GM18909 (cell line): ENCODE results near the gene GPR137.
"Not testable (repeated sequence)": the region's sequence is repeated elsewhere in the genome, so short reads cannot be mapped to it uniquely, and the experiment has no call there.

ENCODE experiments used
- ATAC-seq: cut with Tn5 transposase; IDR thresholded peaks from one replicate; pipeline ENCODE4 v1.9.1; 2021; ENCODE audit warnings: mild to moderate bottlenecking; ENCODE audit not compliant: unreplicated experiment, poor library complexity

GPR137 gene

DNA sequence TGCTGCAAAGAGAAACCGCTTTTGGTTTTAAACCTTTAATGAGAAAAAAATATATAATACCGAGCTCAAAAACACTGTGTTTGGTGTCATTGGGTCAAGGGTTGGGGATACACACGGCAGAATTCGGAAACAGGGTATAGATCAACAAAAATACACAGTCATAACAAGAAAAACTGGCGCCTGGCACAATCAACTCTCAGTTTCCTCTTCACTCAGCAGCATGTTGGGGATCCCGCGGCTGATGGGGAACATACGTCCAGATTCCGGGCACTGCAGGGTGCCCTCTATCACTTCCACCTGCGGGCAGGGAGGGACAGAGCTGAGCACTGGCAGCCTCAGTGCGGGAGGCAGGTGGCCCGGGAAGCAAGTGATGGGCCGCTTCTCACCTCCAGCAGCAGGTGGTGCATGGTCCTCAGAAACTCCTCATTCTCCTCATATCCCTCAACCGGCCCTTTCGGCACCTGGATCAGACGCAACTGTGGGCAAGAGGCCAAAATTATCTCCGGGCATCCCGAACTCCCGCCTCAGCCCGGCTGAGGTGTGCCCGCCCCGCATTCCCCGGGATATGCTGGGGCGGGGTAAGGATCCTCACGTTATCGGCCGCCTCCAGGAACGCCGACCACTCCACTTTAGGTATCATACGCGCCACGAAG lies 31.1 kb downstream of the GPR137 start:
- no peak for ATAC-seq

DNA sequence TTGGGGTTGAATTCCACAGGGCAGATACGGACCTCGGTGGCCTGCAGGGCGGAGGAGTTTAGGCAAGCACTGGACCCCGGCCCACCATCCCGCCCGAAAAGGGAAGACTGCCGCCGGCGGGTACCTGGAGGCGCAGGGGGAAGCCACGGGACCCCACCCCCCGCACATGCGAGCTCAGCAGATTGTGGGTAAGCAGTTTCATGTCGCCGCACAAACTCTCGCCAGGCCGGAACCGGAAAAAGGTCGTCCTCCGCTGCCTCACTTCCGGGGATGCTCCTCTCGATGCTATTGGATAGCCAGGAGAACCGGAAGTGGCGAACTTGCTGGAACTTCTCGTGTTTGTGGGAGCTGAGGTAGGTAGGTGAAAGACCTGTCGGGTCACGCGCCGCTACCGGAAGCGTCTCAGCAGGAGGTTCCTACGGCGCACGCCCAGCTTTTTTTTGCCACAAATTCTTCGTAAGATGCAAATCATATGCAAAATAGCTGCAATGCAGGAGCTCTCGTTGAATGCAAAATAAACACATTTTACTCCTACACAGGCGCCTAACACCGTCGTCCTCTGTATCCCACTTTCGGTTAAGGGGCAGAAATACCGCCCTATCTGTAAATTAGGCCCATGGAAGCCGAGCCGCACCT lies 31.8 kb downstream of the GPR137 start, which contains the start of gene TRMT112:
TRMT112 (minus strand) TSS at position 235 of the 636 bp plus-strand sequence; CDS start at position 202, 33 bp downstream.
- peak; percentile 66 for ATAC-seq

DNA sequence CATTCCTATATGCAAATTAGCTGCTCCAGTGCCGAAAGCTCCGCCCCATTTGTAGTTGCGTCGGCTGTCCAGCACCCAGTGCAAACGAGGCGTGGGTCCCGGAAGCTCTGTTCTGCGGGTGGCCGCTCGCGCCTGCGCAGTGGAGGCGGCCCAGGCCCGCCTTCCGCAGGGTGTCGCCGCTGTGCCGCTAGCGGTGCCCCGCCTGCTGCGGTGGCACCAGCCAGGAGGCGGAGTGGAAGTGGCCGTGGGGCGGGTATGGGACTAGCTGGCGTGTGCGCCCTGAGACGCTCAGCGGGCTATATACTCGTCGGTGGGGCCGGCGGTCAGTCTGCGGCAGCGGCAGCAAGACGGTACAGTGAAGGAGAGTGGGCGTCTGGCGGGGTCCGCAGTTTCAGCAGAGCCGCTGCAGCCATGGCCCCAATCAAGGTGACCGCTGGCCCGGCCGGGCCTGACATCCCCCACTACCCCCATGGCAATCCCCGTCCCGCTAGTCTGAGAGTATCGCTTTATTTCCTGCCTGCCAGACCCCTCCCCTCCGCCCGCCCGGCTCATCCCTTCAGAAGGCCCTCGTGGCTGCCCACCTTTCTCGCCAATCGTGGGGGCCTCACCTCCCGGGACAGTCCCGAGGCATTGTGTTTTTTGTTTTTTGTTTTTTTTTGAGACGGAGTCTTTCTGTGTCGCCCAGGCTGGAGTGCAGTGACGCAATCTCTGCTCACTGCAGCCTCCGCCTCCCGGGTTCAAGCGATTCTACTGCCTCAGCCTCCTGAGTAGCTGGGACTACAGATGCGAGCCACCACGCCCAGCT lies 32.5 kb downstream of the GPR137 start, which contains the start of gene PRDX5:
PRDX5 (plus strand) TSS at position 161 of the 805 bp plus-strand sequence; CDS start at position 256, 95 bp downstream.
- ATAC-seq = peak; percentile 82

DNA sequence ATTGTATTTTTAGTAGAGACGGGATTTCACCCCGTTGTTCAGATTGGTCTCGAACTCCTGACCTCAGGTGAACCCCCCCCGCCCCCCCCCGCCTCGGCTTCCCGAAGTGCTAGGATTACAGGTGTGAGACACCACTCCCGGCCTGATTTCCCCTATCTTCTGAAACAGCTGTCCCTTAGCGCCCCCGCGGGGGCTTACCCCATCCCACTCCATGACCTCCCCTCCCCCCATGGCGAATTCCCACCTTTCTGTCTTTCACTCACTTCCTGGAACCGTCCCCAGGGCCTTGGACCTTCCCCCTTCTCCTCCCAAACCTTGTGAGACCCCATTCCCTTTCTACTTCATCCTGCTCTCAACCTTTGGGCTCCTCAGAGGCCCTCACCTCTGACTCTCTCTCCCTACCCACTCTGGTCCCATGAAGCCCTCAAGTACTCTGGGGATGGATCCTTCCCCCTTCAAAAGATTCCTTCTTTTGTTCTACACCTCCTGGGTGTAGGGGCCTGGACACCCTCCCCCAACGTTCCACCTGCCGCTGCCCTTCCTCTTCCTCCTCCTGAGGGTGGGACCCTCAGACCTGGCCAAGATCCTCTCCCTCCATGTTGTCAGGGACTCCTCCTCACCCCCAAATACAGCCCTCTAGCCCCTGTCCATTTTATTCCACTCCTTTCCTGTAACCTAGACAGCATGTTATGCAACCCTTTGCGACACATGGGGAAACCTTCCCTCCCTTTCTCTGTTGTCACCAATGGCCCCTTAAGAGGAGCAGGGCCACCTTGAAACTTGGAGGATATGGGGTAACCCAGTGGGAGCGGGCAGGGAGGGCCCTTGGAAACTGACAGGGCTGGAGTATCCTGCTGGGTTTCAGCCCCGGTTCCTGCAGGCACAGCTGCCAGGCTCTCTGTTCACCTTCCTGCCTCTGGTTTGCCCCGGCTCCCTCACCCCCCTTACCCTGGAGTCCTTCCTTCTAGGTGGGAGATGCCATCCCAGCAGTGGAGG lies 33.4 kb downstream of the GPR137 start:
- no peak for ATAC-seq

DNA sequence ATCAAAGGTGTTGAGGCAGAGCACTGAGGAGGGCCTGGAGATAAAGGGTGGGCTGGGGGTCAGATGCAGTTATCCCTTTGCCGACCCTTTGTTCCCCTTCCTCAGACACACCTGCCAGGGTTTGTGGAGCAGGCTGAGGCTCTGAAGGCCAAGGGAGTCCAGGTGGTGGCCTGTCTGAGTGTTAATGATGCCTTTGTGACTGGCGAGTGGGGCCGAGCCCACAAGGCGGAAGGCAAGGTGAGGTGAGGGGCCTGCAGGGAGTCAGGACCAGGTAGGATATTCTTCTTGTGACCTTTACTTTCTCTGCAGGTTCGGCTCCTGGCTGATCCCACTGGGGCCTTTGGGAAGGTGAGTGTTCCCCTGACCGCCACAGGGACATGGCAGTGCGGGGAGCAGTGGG lies 34.9 kb downstream of the GPR137 start:
- ATAC-seq = no peak

DNA sequence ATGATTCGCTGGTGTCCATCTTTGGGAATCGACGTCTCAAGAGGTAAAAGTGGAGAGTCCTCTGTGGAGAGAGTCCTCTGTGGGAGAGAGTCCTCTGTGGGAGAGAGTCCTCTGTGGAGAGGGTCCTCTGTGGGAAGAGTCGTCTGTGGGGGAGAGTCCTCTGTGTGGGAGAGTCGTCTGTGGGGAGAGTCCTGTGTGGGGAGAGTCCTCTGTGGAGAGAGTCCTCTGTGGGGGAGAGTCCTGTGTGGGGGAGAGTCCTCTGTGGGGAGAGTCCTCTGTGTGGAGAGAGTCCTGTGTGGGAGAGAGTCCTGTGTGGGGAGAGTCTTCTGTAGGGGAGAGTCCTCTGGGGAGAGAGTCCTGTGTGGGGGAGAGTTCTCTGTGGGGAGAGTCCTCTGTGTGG lies 35.4 kb downstream of the GPR137 start:
- ATAC-seq = no peak

DNA sequence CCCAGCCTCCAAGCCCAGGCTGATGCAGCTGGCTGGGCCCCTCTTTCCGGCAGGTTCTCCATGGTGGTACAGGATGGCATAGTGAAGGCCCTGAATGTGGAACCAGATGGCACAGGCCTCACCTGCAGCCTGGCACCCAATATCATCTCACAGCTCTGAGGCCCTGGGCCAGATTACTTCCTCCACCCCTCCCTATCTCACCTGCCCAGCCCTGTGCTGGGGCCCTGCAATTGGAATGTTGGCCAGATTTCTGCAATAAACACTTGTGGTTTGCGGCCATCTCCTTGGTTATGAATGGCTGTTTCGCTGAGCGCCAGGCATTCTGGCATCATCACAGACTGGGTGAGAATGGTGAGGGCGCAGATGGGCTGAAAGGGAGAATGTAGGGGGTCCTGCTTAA lies 35.9 kb downstream of the GPR137 start:
- no peak for ATAC-seq

DNA sequence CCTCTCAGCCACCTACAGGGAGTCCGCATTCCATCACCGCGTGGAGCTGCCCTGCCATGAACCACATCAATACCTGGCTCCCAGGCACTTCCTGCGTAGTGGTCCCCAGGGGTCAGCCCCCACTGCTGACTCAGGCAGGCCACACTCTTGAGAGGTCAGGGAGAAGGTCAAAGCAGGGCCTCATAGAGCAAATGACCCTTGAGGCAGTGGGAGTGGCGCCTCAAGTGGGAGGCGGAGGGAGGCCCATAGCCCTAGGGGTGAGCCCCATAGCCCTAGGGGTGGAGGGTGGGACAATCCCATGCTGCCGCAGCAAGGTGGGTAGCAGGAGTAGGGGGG lies 37.2 kb downstream of the GPR137 start:
- ATAC-seq = no peak

DNA sequence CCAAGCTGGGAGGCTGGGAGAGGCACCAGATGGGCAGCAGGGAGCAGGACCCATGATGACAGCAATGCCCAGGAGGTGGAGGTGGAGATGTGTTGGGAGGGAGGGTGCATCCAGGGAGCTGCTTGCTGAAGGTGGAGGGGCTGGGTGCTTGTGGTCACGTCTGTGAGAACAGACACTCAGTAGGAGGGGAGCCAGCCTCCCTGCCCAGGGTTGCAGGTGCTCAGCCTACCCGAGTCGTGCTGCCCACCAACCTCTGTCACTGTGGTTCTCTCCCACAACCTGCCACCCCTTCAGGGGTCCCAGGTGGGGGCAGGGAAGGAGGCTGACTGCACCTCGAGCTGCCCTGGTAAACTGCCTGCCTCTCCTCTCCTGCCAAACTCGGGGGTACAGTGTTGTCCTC lies 37.7 kb downstream of the GPR137 start:
- no peak for ATAC-seq

DNA sequence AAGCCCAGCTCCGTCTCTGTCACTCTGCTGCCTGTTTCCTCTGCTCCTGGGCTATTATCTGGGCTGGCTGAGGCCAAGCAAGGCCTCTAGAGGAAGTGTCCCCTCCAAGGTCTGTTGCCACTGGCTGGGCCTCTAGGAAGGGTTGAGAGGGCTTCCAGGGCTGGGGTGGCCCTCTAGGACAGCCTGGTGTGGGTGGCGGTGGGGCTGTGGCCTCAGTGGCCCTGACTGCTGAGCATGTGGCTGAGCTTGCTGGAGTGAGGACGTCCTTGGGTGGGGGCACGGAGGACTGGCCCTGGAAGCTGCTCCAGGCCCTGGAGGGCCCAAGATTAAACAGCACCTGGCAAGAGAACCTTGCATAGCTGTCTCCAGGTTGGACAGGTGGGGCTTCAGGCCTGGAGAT lies 38.3 kb downstream of the GPR137 start:
- not testable (repeated sequence) for ATAC-seq

DNA sequence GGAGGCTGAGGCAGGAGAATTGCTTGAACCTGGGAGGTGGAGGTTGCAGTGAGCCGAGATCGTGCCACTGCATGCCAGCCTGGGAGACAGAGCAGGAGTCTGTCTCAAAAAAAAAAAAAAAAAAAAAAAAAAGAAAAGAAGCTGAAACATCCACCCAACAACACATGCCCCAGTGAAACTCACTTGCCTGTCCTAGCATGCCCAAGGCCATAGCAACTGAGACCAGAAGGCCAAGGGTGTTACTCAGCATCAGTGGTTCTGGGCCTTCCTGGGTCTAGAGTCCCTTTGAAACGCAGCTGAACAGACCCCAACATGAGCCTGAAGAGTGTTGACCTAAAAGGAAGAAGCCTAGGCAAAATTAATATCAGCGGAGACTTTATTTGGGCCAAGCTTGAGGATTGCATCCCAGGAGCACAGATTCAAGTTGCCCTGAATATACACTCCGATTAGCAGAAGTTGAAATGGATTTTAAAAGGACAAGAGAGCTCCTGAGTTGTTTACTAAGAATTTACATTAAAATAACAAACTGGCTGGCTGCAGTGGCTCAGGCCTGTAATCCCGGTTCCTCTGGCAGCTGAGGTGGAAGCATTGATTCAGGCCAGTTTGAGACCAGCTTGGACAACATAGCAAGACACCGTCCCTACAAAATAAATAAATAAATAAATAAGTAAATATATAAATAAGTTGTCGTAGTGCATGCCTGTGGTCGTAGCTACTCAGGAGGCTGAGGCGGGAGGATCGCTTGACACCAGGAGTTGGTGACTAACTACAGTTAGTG lies 39.2 kb downstream of the GPR137 start:
- no peak for ATAC-seq

DNA sequence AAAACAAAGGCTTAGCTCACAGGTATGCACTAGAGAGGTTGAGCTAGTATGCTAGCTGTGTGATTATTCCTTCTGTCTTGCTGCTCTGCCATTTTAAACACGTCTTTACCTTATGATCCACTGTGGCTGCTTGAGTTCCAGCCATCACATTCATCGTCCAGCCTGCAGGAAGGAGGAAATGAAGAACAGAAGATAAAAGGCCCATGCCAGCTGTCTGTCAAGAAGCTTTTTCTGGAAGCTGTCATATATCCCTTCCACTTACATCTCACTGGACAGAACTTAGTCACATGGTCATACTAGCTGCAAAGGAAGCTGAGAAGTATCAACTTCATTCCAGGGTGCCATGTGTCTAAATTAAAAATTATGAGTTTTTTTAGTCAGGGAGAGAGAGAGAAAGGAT lies 41.7 kb downstream of the GPR137 start:
- no peak for ATAC-seq

DNA sequence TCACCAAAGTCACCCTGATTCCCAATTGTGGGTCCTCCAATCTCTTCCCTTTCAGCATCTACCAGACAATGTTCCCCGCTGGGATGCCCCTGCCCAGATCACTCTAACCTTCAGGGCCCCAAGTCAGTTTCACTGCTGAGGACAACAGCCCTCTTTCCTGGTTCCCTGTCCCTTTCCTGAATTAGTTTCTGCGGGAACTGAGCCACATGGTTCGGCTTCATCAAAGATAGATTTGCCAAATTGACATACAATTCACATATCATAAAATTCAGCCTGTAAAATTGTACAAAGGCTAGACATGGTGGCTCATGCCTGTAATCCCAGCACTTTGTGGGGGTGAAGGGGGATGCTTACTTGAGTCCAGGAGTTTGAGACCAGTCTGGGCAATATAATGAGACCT lies 42.3 kb downstream of the GPR137 start:
- ATAC-seq = no peak

DNA sequence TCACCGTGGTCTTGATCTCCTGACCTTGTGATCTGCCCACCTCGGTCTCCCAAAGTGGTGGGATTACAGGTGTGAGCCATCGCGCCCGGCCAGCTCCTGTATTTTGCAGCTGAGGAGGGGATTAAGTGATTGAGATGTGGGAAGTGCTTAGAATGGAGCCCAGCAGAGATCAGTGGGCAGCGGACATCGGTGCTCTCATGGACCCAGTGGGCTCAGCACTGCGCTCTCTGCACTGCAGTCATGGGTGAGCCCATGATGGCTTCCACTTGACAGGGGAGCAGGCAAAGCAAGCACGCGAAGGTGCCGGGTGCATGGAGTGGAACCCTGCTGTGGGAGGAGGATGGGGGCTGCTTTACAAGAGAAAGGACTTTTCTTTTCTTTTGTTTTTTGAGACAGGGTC lies 45.2 kb downstream of the GPR137 start:
- ATAC-seq = no peak

DNA sequence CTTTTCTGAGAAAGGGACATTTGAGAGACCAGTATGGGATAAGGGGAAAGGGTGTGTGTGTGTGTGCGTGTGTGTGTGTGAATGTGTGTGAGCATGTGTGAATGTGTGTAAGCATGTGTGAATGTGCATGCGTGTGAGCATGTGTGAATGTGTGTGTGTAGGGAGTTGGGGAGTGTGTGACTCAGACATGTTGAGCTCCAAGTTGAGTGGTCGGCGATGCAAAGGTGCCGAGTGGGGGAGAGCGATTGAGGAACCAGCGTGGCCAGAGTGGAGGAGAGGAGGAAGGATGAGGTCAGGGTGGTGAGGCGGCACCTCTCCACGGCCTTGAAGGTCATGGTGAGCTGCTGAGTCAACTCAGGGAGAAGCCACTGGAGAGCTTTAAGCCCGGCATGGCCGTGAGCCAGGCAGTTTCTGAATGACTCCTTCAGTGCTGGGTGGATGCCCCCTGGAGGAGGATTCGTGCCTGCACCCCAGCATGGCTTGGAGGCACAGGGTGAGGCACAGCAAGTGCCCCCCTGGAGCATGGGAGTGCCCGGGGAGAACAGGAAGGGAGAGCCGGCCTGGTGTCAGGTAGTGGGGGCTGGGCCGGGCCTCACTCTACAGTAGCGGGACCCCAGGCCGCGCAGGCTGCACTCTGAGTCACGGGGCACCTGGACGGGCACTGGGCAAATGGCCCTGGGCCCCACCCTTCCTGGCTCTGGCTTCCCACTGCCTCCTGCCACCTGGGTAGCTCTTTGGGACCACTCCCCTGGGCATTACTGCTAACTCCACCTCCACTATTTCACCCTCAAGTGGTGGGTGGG lies 46.1 kb downstream of the GPR137 start:
- ATAC-seq = peak; percentile 48

DNA sequence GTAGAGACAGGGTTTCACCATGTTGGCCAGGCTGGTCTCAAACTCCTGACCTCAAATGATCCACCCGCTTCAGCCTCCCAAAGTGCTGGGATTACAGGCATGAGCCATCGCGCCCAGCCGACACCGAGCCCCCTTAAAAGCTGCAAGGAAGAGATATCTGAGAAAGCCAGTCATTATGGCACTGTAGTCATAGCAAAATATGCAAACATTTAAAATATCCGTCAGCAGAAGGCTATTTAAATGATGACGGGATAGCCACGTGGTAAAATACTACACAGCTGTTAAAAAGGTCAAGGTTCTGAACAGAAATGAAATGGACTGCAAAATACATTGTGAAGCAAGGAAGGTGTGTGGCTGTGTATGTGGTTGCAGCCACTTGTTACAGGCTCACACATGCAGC lies 47.9 kb downstream of the GPR137 start:
- ATAC-seq = no peak

DNA sequence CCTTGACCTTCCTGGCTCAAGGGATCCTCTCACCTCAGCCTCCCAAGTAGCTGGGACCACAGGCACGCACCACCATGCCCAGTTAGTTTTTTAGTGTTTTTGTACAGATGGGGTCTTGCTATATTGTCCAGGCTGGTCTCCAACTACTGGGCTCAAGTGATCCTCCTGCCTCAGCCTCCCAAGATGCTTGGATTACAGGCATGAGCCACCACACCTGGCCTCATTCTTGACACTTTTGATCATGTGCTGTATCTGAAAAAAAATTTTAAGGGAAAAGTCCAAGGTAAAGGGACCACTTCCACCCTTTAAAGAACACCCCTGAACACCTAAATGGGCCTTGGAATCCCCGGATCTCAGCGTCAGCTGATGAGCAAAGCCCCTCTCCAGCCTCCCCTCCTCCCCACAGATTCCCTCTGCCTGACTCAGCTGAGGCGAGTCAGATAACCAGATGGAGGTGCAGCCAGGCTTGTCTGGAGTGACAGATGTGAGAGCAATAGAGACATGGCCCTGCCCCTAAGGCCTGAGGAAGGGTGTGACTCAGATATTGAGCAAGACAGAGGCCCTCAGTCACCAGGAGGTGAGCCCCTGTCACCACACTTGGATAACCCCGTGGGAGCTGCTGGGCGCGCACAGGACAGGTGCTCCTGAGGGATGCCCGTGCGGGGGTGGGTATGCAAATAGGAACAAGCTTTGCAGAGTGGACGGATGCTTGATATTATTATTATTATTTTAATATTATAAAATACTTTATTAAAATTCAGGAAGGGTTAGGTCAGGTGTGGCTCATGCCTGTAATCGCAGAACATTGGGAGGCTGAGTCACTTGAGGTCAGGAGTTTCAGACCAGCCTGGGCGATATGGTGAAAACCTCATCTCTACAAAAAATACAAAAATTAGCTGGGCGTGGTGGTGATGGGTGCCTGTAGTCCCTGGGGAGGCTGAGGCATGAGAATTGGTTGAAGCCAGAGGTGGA lies 49.4 kb downstream of the GPR137 start:
- ATAC-seq = peak; percentile 81
